ENCODE measurements around the gene RBM7. TPM values are rescaled to one million over a fixed set of nuclear protein-coding genes. Genes with fewer than 3 reads are reported as not detected.
A peak's percentile ranks its signal among the peaks of the same experiment; 100 is the strongest.

Gene RBM7
- 8.7 TPM for total RNA-seq

- ATAC-seq (peak; percentile 89), DNase-seq (ENCODE audit: low spot score) (peak; percentile 99)
These were observed at the start of gene RBM7, which contains the start of gene C11orf71 for GRCh38 chr11:114400216-114400914. TSS of gene RBM7 (plus strand) at chr11:114400666. CDS start at chr11:114400672, 6 bp downstream. TSS of gene C11orf71 (minus strand) at chr11:114400511. CDS start at chr11:114400331, 180 bp downstream.

GRCh38 chr11:114353443-114353842 is 47.0 kb upstream of the RBM7 start:
- ATAC-seq (no peak), DNase-seq (ENCODE audit: low spot score) (no peak)

- DNase-seq (ENCODE audit: low spot score) (no peak), ATAC-seq (no peak)
These were observed 46.4 kb upstream of the RBM7 start for GRCh38 chr11:114354076-114354475.

GRCh38 chr11:114358716-114359115 is 41.8 kb upstream of the RBM7 start:
- no peak for DNase-seq (ENCODE audit: low spot score)
- ATAC-seq = peak; percentile 47

- ATAC-seq = no peak
- no peak for DNase-seq (ENCODE audit: low spot score)
These were observed 41.1 kb upstream of the RBM7 start for GRCh38 chr11:114359342-114359741.

GRCh38 chr11:114362326-114362725 is 38.1 kb upstream of the RBM7 start:
- DNase-seq (ENCODE audit: low spot score) = no peak
- no peak for ATAC-seq

GRCh38 chr11:114362958-114363357 is 37.5 kb upstream of the RBM7 start:
- DNase-seq (ENCODE audit: low spot score) = no peak
- ATAC-seq = no peak

GRCh38 chr11:114366331-114367243 is 33.9 kb upstream of the RBM7 start:
- no peak for ATAC-seq
- no peak for DNase-seq (ENCODE audit: low spot score)

- no peak for ATAC-seq
- DNase-seq (ENCODE audit: low spot score) = no peak
These were observed 33.1 kb upstream of the RBM7 start for GRCh38 chr11:114367244-114367957.

GRCh38 chr11:114368918-114369680 is 31.4 kb upstream of the RBM7 start:
- DNase-seq (ENCODE audit: low spot score) (no peak), ATAC-seq (peak; percentile 41)

- no peak for ATAC-seq
- no peak for DNase-seq (ENCODE audit: low spot score)
These were observed 25.4 kb upstream of the RBM7 start for GRCh38 chr11:114375052-114375451.

- ATAC-seq (no peak), DNase-seq (ENCODE audit: low spot score) (no peak)
These were observed 22.7 kb upstream of the RBM7 start for GRCh38 chr11:114377612-114378267.

- no peak for ATAC-seq
- DNase-seq (ENCODE audit: low spot score) = no peak
These were observed 20.9 kb upstream of the RBM7 start for GRCh38 chr11:114379394-114380069.

GRCh38 chr11:114382509-114382908 is 18.0 kb upstream of the RBM7 start:
- ATAC-seq (no peak), DNase-seq (ENCODE audit: low spot score) (no peak)

GRCh38 chr11:114384487-114384886 is 16.0 kb upstream of the RBM7 start:
- DNase-seq (ENCODE audit: low spot score) = no peak
- ATAC-seq = no peak

GRCh38 chr11:114386131-114386530 is 14.3 kb upstream of the RBM7 start:
- no peak for DNase-seq (ENCODE audit: low spot score)
- ATAC-seq = no peak

GRCh38 chr11:114386545-114386944 is 13.9 kb upstream of the RBM7 start:
- DNase-seq (ENCODE audit: low spot score) (no peak), ATAC-seq (no peak)

- DNase-seq (ENCODE audit: low spot score) (no peak), ATAC-seq (peak; percentile 43)
These were observed 7.5 kb upstream of the RBM7 start for GRCh38 chr11:114392735-114393667.
